NCI-H446 treated with DMSO at 0.1 percent for 48 hours (cell line): Measurements from ENCODE around the gene RAX2.
"Not testable (repeated sequence)": the region's sequence is repeated elsewhere in the genome, so short reads cannot be mapped to it uniquely, and the experiment has no call there.

Experiments used
- DNase-seq: peaks from one replicate; lab custom pipeline; 2025; lab: John Stamatoyannopoulos, UW

RAX2 gene

GRCh38 chr19:3771906-3772455, at the start of gene RAX2:
Gene RAX2, minus strand, starts transcription at chr19:3772228. Its CDS starts 486 bp downstream, at chr19:3771742.
- no peak for DNase-seq

- no peak for DNase-seq
These were observed 49.1 kb upstream of the RAX2 start for GRCh38 chr19:3821156-3821555.

- no peak for DNase-seq
These were observed 48.0 kb upstream of the RAX2 start for GRCh38 chr19:3819989-3820388.

- DNase-seq, result no peak
These were observed 46.9 kb upstream of the RAX2 start for GRCh38 chr19:3818918-3819317.

GRCh38 chr19:3818466-3818865, 46.4 kb upstream of the RAX2 start:
- DNase-seq, result no peak

GRCh38 chr19:3817761-3818160, 45.7 kb upstream of the RAX2 start:
- no peak for DNase-seq

- DNase-seq, result no peak
These were observed 44.7 kb upstream of the RAX2 start for GRCh38 chr19:3816566-3817218.

- DNase-seq, result not testable (repeated sequence)
These were observed 44.1 kb upstream of the RAX2 start for GRCh38 chr19:3816148-3816547.

GRCh38 chr19:3814648-3815047, 42.6 kb upstream of the RAX2 start:
- no peak for DNase-seq

GRCh38 chr19:3813473-3814392, 41.7 kb upstream of the RAX2 start:
- DNase-seq, result no peak

- no peak for DNase-seq
These were observed 38.8 kb upstream of the RAX2 start for GRCh38 chr19:3810708-3811355.

GRCh38 chr19:3809881-3810707, 38.1 kb upstream of the RAX2 start:
- no peak for DNase-seq

- no peak for DNase-seq
These were observed 36.6 kb upstream of the RAX2 start for GRCh38 chr19:3808420-3809143.

- DNase-seq, result no peak
These were observed 35.7 kb upstream of the RAX2 start for GRCh38 chr19:3807574-3808354.

GRCh38 chr19:3807131-3807480, 35.1 kb upstream of the RAX2 start:
- DNase-seq, result no peak

- DNase-seq, result no peak
These were observed 33.8 kb upstream of the RAX2 start for GRCh38 chr19:3805859-3806258.

GRCh38 chr19:3804429-3804828, 32.4 kb upstream of the RAX2 start:
- no peak for DNase-seq

GRCh38 chr19:3803986-3804385, 32.0 kb upstream of the RAX2 start:
- no peak for DNase-seq

- DNase-seq, result no peak
These were observed 31.3 kb upstream of the RAX2 start for GRCh38 chr19:3803114-3803888.
